ENCODE measurements around the gene DDX3X.
"Not testable (repeated sequence)": the region's sequence is repeated elsewhere in the genome, so short reads cannot be mapped to it uniquely, and the experiment has no call there.

The DDX3X gene

GRCh38 chrX:41329101-41329500, 4.9 kb upstream of the DDX3X start:
- DNase-seq (ENCODE audit: low spot score): no peak

GRCh38 chrX:41332005-41332404, 2.0 kb upstream of the DDX3X start:
- DNase-seq (ENCODE audit: low spot score): no peak

DNA sequence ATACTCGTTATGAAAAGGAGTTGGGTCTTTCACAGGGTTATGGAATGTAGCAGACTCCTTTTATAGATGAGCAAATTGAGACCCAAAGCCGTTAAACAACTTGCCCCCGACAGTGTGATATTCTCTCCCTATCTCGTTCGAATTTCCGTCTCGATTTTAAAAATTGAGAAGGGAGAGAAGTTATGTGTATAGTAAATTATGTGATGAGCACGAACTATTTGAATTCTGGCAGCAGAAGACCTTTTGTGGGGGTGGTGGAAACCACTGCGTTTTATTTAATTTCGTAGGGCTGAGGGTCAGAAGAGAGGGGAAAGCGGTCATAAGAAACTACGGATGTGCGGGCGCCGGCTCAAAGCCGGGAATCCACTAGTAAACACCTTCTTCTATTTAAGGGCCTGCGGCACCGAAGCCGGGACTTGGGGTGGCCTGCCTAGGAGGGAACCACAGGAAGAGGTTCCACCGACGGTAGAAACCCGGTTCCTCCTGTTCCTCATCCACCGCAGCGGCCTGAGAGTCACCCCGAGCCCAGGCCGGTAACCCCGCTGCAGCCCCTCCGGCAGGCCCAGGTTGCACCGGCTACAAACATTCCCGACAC, 1.5 kb upstream of the DDX3X start:
- DNase-seq (ENCODE audit: low spot score): no peak

GRCh38 chrX:41333003-41333743, 789 bp upstream of the DDX3X start:
- peak; percentile 84 for DNase-seq (ENCODE audit: low spot score)

DNA sequence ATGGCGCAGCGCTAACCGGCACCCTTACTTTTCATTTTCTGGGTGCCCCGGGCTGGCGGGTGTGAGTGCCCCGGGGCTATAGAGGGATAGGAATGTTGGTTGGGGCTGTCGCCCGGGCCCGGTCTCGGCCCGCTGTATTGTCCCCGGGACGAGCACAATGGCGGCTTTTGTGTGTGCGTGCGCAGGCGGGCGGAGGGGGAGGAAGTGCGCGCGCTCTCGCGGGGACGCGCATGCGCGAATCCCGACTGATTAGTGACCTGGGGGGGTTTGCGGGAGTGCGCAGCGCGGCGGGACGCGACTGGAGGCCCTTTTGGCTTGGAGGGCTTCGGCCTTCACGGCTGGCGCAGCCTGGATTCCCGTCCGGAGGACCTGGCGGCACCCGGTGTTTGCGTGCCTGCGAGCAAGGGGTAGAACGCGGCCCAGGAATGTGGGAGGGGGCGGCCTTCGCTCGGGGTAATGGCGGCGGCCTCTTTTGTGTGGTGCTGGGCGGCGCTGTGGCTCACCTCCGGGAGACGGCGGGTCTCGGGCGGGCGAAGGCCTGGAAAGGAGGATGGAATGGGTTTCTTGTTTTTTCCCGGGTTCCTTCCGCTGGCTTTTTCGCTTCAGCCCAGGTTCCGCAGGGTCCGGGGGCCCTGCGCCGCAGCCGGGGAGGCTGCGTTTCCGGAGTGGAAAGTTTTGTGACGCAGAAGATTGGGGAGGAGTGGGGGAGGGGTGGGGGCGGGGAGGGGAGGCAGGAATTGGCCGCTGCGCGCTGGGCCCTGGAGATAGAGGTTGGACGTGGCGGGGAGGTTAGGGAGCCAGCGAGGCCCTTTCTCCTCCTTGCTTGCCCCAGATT, 618 bp downstream of the DDX3X start:
- DNase-seq (ENCODE audit: low spot score): peak; percentile 76

DNA sequence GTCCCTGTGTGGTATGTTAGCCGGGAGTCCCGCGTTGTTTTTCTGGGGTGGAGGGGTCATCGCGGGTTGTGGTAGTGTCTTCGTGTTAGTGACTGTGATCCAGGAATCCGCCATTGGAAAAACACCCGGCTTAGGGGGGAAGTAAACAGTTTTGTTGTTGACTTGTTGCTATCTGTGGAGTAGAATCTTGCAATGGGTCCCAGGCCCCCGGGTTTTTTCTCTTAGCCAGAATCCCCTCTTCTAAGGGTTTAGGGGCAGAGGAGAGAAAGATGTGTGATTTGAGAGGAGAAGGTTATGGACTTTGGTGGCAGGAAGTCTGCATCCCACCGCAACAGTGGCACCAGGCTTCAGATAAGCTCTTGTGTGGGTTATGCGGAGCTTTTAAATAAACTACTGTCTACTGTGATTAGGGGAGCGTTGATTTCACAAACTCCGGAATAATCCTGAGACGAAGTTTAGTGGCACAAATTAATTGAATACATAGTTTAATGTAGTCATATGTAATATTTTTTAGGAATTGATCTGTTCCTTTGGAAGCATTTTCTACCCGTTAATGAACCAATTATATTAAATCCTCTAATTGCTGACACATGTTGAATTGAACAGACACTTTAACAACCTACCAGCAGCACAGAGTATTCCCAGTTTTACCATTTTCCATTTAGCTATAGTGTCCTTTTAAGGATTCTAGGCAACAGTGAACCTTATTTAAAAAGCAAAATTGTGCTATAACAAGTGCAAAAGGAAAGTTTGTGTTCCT, 1.4 kb downstream of the DDX3X start:
- no peak for DNase-seq (ENCODE audit: low spot score)

DNA sequence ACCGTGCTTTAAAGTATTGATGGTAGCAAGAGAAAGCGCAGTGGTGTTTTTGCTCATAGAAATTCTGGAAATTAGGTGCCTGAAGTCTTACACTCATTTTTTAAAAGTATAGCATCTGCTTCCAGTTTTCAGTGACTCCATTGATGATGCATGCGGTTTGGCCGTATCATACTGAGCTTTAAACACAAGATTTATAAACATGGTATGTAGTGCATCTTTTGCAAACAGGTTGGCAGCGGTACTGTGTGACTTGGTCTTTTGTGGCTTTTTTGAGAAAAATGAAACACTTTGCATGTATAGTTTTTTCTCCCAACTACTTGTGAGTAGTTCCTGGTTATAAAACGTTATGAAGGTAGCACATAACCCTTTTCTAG, 2.0 kb downstream of the DDX3X start:
- DNase-seq (ENCODE audit: low spot score): peak; percentile 35

- no peak for DNase-seq (ENCODE audit: low spot score)
These were observed 2.5 kb downstream of the DDX3X start for GRCh38 chrX:41336447-41336846.

DNA sequence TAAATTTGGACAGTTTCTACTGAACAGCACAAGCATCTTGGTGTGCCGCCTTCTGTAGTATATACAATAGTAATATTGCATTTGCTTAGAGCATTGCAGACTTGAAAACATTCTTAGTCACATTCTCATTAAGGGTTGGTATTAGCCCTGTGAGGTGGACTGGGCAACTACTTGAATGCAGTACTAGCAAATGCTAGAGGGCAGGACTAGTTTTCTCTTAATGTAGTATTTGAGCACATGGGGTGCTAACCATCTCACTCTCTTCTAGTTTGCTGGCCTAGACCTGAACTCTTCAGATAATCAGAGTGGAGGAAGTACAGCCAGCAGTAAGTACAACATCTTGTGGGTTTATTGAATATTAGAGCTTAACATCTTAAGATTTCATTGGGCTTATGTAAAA, 3.2 kb downstream of the DDX3X start:
- no peak for DNase-seq (ENCODE audit: low spot score)

GRCh38 chrX:41338436-41338835, 4.5 kb downstream of the DDX3X start:
- DNase-seq (ENCODE audit: low spot score): no peak

GRCh38 chrX:41339148-41339547, 5.2 kb downstream of the DDX3X start:
- DNase-seq (ENCODE audit: low spot score): no peak

DNA sequence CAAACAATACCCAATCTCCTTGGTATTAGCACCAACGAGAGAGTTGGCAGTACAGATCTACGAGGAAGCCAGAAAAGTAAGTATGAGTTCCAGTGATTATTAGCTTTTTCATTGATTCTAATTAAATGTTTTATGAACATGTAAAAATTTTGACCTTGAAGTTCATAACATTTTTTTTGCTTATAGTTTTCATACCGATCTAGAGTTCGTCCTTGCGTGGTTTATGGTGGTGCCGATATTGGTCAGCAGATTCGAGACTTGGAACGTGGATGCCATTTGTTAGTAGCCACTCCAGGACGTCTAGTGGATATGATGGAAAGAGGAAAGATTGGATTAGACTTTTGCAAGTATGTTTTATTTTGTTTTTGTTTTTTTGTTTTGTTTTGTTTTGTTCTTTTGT, 10.1 kb downstream of the DDX3X start:
- DNase-seq (ENCODE audit: low spot score): no peak

DNA sequence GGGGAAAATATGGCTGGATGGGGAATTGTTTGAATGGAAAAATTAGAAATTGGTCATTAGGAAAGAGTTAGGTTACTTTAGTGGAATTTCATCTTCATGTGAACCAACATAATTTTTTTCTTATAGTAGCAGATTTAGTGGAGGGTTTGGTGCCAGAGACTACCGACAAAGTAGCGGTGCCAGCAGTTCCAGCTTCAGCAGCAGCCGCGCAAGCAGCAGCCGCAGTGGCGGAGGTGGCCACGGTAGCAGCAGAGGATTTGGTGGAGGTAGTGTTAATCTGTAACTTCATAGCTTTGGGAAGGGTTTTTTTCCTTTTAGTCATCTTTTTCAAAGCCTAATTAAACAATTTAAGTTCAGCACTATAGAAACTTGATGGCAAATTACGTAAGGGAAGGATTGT, 13.2 kb downstream of the DDX3X start:
- DNase-seq (ENCODE audit: low spot score): no peak

- no peak for DNase-seq (ENCODE audit: low spot score)
These were observed 14.6 kb downstream of the DDX3X start for GRCh38 chrX:41348551-41348950.

- DNase-seq (ENCODE audit: low spot score): no peak
These were observed 16.4 kb downstream of the DDX3X start for GRCh38 chrX:41350150-41350975.

- DNase-seq (ENCODE audit: low spot score): no peak
These were observed 17.1 kb downstream of the DDX3X start for GRCh38 chrX:41350976-41351569.

- no peak for DNase-seq (ENCODE audit: low spot score)
These were observed 18.0 kb downstream of the DDX3X start for GRCh38 chrX:41351923-41352322.

GRCh38 chrX:41352329-41352838, 18.4 kb downstream of the DDX3X start:
- no peak for DNase-seq (ENCODE audit: low spot score)

GRCh38 chrX:41353985-41354384, 20.0 kb downstream of the DDX3X start:
- no peak for DNase-seq (ENCODE audit: low spot score)

DNA sequence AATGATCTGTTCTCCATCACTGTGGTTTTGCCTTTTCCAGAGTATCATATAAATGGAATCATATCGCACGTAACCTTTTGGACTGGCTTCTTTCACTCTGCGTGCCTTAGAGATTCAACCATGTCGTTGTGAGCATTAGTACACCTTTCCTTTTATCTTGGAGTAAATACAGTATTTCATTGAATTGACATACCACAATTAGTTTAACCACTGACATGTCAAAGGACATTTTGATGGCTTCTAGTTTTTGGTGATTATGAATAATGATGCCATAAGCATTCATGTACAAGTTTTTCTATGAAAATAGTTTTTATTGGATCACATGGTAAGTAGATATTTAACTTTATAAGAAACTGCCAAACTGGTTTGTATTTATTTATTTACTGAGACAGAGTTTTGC, 35.2 kb downstream of the DDX3X start:
- DNase-seq (ENCODE audit: low spot score): no peak

DNA sequence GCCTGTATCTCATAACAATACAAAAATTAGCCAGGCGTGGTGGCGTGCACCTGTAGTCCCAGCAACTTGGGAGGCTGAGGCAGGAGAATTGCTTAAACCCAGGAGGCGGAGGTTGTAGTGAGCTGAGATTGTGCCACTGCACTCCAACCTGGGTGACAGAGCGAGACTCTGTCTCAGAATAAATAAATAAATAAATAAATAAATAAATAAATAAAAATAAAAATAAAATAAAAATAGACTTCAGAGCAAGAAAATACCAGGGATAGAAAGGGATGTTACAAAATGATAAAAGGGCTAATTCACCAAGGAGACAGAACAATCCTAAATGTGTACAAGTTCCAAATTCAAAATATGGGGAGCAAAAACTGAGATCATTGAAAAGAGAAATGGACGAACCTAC, 37.6 kb downstream of the DDX3X start:
- DNase-seq (ENCODE audit: low spot score): not testable (repeated sequence)
